Measurements from ENCODE around the gene LAMA2.

LAMA2 gene

GRCh38 chr6:129188306-129188705 is 305.4 kb downstream of the LAMA2 start:
- H3F3A ChIP-seq (ENCODE audit: insufficient read depth, low read length), result no peaks in the 10 kb centered on the region
- TF ChIP-seq CTCF (IDR thresholded peaks at IDR 0.05; ENCODE audit: low read length), result no peak
- no peak for TF ChIP-seq EZH2 (IDR thresholded peaks at IDR 0.05; ENCODE audit: borderline replicate concordance, low read length)
- no peaks in the 10 kb centered on the region for H4K20me1 ChIP-seq (ENCODE audit: insufficient read depth, low read length)
- H3K4me1 ChIP-seq (ENCODE audit: insufficient read depth, low read length, severe bottlenecking), result peaks cover 4% of the 10 kb centered on the region
- no peaks in the 10 kb centered on the region for H3K9me3 ChIP-seq (ENCODE audit: low read length)
- no peaks in the 10 kb centered on the region for H3K27me3 ChIP-seq (ENCODE audit: insufficient read depth, low read length)
- no peak overlapping the region for H3K9ac ChIP-seq (ENCODE audit: low read length)
- no peak overlapping the region for H2AFZ ChIP-seq (ENCODE audit: low read length)
- H3K36me3 ChIP-seq (ENCODE audit: insufficient read depth, low read length), result no peaks in the 10 kb centered on the region
- H3K9me2 ChIP-seq (ENCODE audit: low read depth, low read length), result no peaks in the 10 kb centered on the region
- H3K27ac ChIP-seq (ENCODE audit: low read depth, low read length, poor library complexity, severe bottlenecking), result no peak overlapping the region
- H3K79me2 ChIP-seq (ENCODE audit: insufficient read depth, low read length), result no peaks in the 10 kb centered on the region
- no peak overlapping the region for H3K4me2 ChIP-seq (ENCODE audit: low read length)
- no peak overlapping the region for H3K4me3 ChIP-seq (ENCODE audit: low read depth, low read length, poor library complexity, severe bottlenecking)

- H3K27ac ChIP-seq (ENCODE audit: low read depth, low read length, poor library complexity, severe bottlenecking), result no peak overlapping the region
- H3K4me1 ChIP-seq (ENCODE audit: insufficient read depth, low read length, severe bottlenecking), result peaks cover 4% of the 10 kb centered on the region
- H3K4me2 ChIP-seq (ENCODE audit: low read length), result no peak overlapping the region
- H2AFZ ChIP-seq (ENCODE audit: low read length), result no peak overlapping the region
- no peak overlapping the region for H3K4me3 ChIP-seq (ENCODE audit: low read depth, low read length, poor library complexity, severe bottlenecking)
- no peaks in the 10 kb centered on the region for H3K27me3 ChIP-seq (ENCODE audit: insufficient read depth, low read length)
- TF ChIP-seq EZH2 (IDR thresholded peaks at IDR 0.05; ENCODE audit: borderline replicate concordance, low read length) (no peak), CTCF (IDR thresholded peaks at IDR 0.05; ENCODE audit: low read length) (no peak)
- H4K20me1 ChIP-seq (ENCODE audit: insufficient read depth, low read length), result no peaks in the 10 kb centered on the region
- H3K36me3 ChIP-seq (ENCODE audit: insufficient read depth, low read length), result no peaks in the 10 kb centered on the region
- H3F3A ChIP-seq (ENCODE audit: insufficient read depth, low read length), result no peaks in the 10 kb centered on the region
- H3K79me2 ChIP-seq (ENCODE audit: insufficient read depth, low read length), result no peaks in the 10 kb centered on the region
- no peaks in the 10 kb centered on the region for H3K9me2 ChIP-seq (ENCODE audit: low read depth, low read length)
- H3K9ac ChIP-seq (ENCODE audit: low read length), result no peak overlapping the region
- H3K9me3 ChIP-seq (ENCODE audit: low read length), result no peaks in the 10 kb centered on the region
Measured at GRCh38 chr6:129188795-129189194, 305.9 kb downstream of the LAMA2 start.

- Histone ChIP-seq H3K4me3 (ENCODE audit: low read depth, low read length, poor library complexity, severe bottlenecking) (no peak overlapping the region), H3K79me2 (ENCODE audit: insufficient read depth, low read length) (no peaks in the 10 kb centered on the region), H3K27ac (ENCODE audit: low read depth, low read length, poor library complexity, severe bottlenecking) (no peak overlapping the region), H4K20me1 (ENCODE audit: insufficient read depth, low read length) (no peaks in the 10 kb centered on the region), H2AFZ (ENCODE audit: low read length) (no peak overlapping the region), H3K36me3 (ENCODE audit: insufficient read depth, low read length) (no peaks in the 10 kb centered on the region), H3K4me2 (ENCODE audit: low read length) (no peak overlapping the region), H3K9ac (ENCODE audit: low read length) (no peak overlapping the region), H3F3A (ENCODE audit: insufficient read depth, low read length) (no peaks in the 10 kb centered on the region), H3K27me3 (ENCODE audit: insufficient read depth, low read length) (no peaks in the 10 kb centered on the region), H3K9me2 (ENCODE audit: low read depth, low read length) (no peaks in the 10 kb centered on the region), H3K9me3 (ENCODE audit: low read length) (no peaks in the 10 kb centered on the region), H3K4me1 (ENCODE audit: insufficient read depth, low read length, severe bottlenecking) (peaks cover 4% of the 10 kb centered on the region)
- TF ChIP-seq CTCF (IDR thresholded peaks at IDR 0.05; ENCODE audit: low read length) (no peak), EZH2 (IDR thresholded peaks at IDR 0.05; ENCODE audit: borderline replicate concordance, low read length) (no peak)
Measured at GRCh38 chr6:129189266-129189665, 306.3 kb downstream of the LAMA2 start.
